B cell (primary cell): Measurements from ENCODE around the gene EGFL7. TPM values are rescaled to one million over a fixed set of nuclear protein-coding genes. Genes with fewer than 3 reads are reported as not detected.

Source experiments
- ATAC-seq: fragments of 200-7000 bp; cut with Tn5 transposase; one replicate; pipeline ENCODE4 v1.10.0; 2021; ENCODE audit warnings: low read depth, mild to moderate bottlenecking, moderate number of reproducible peaks, moderate library complexity
- CTCF ChIA-PET: fragments of 350-600 bp; sonication (Branson Sonifier 250); formaldehyde crosslinking; loops from one replicate; lab custom pipeline; 2021; ENCODE audit warnings: antibody characterized with exemption, inconsistent platforms; lab: Charles Lee
- POLR2A ChIA-PET: fragments of 350-600 bp; sonication (Branson Sonifier 250); formaldehyde crosslinking; loops from one replicate; lab custom pipeline; 2021; ENCODE audit warnings: antibody characterized with exemption; lab: Charles Lee
- DNase-seq: peaks from one replicate; pipeline ENCODE4 v3.0.0; 2013
- H2AFZ ChIP-seq: 2 replicates; pipeline ENCODE4 v1.6.1; 2012; ENCODE audit warnings: mild to moderate bottlenecking, low read depth, low read length; ENCODE audit not compliant: insufficient read depth, poor library complexity, severe bottlenecking
- H3K27ac ChIP-seq, 2 donors: 1 replicate in 1 of 2; 2 replicates in 1 of 2; pipeline ENCODE4 v1.5.1; 2012 to 2013; ENCODE audit warnings: low read length in 2 of 2, mild to moderate bottlenecking in 2 of 2, moderate library complexity in 1 of 2
- H3K27me3 ChIP-seq, 4 experiments: fragments of 200-600 bp in 1 of 4; sonication (generic) in 1 of 4; replicated peaks in 1 of 4; 1 replicate in 2 of 4; 2 replicates in 2 of 4; pipeline versions ENCODE4 v1.6.1 to v1.7.0; 2013 to 2016; ENCODE audit warnings: low read length in 3 of 4, mild to moderate bottlenecking in 2 of 4, mixed read lengths in 1 of 4, moderate library complexity in 1 of 4; ENCODE audit not compliant: insufficient read depth in 4 of 4, control insufficient read depth in 3 of 4; ENCODE audit errors: control extremely low read depth in 1 of 4
- H3K36me3 ChIP-seq, 2 experiments: replicated peaks in 1 of 2; 1 replicate in 1 of 2; 2 replicates in 1 of 2; pipeline versions ENCODE4 v1.6.1 to v1.7.1; 2013; ENCODE audit warnings: low read length in 1 of 2; ENCODE audit not compliant: insufficient read depth in 2 of 2, control insufficient read depth in 1 of 2; ENCODE audit errors: control extremely low read depth in 1 of 2, extremely low read depth in 1 of 2
- H3K4me1 ChIP-seq, 2 donors: fragments of 200-600 bp in 1 of 2; sonication (generic) in 1 of 2; 1 replicate in 1 of 2; 2 replicates in 1 of 2; pipeline versions ENCODE4 v1.5.1 to v1.6.1; 2013 to 2017; ENCODE audit warnings: low read length in 2 of 2; ENCODE audit not compliant: control insufficient read depth in 2 of 2, insufficient read depth in 2 of 2
- H3K4me2 ChIP-seq: replicated peaks from 2 replicates; pipeline ENCODE3; 2012; ENCODE audit warnings: mild to moderate bottlenecking, low read depth, low read length; ENCODE audit not compliant: poor library complexity, severe bottlenecking
- H3K4me3 ChIP-seq, 5 experiments: fragments of 200-600 bp in 1 of 5; sonication (generic) in 1 of 5; 1 replicate in 3 of 5; 2 replicates in 2 of 5; pipeline versions ENCODE4 v1.5.1 to v1.7.0; 2011 to 2016; ENCODE audit warnings: low read length in 4 of 5, mild to moderate bottlenecking in 4 of 5, low read depth in 2 of 5, control low read depth in 1 of 5, moderate library complexity in 1 of 5; ENCODE audit not compliant: insufficient read depth in 1 of 5; ENCODE audit errors: control extremely low read depth in 1 of 5, extremely low read depth in 1 of 5
- H3K79me2 ChIP-seq: fragments of 200-600 bp; sonication (generic); one replicate; pipeline ENCODE4 v1.6.0; 2016; ENCODE audit warnings: low read length; ENCODE audit not compliant: control insufficient read depth, insufficient read depth
- H3K9ac ChIP-seq: fragments of 200-600 bp; sonication (generic); 2 replicates; pipeline ENCODE4 v1.6.1; 2017; ENCODE audit warnings: mild to moderate bottlenecking, low read length, moderate library complexity
- H3K9me3 ChIP-seq, 3 donors: one replicate each; pipeline versions ENCODE4 v1.6.1 to v1.7.1; 2013; ENCODE audit warnings: low read length in 2 of 3; ENCODE audit not compliant: control insufficient read depth in 2 of 3, insufficient read depth in 1 of 3; ENCODE audit errors: control extremely low read depth in 1 of 3
- H4K20me1 ChIP-seq: 2 replicates; pipeline ENCODE4 v1.6.0; 2012; ENCODE audit warnings: mild to moderate bottlenecking, low read length; ENCODE audit not compliant: insufficient read depth, control insufficient read depth, poor library complexity, severe bottlenecking
- H3K27ac Mint-ChIP-seq: one replicate; pipeline ENCODE4 v1.8.0; 2021; ENCODE audit warnings: mixed read lengths
- H3K27me3 Mint-ChIP-seq: one replicate; pipeline ENCODE4 v1.8.0; 2021; ENCODE audit warnings: mixed read lengths
- H3K4me1 Mint-ChIP-seq: one replicate; pipeline ENCODE4 v1.8.0; 2021; ENCODE audit warnings: mixed read lengths
- H3K4me3 Mint-ChIP-seq: one replicate; pipeline ENCODE4 v1.8.0; 2021; ENCODE audit warnings: mixed read lengths
- H3K9me3 Mint-ChIP-seq: one replicate; pipeline ENCODE4 v1.8.0; 2022; ENCODE audit warnings: mixed read lengths; ENCODE audit not compliant: insufficient read depth
- CTCF ChIP-seq: fragments of 200-600 bp; IDR thresholded peaks from one replicate; pipeline ENCODE4 v1.8.0; 2022; ENCODE audit warnings: antibody characterized with exemption, mild to moderate bottlenecking
- EZH2 ChIP-seq: IDR thresholded peaks from 2 replicates; pipeline ENCODE4 v1.6.1; 2012; ENCODE audit warnings: borderline replicate concordance, low read depth, mild to moderate bottlenecking, moderate library complexity, low read length; ENCODE audit not compliant: insufficient read depth, poor library complexity, severe bottlenecking
- WGBS: methylation state at CpG from one replicate; pipeline ENCODE4 v1.1.5; 2013; ENCODE audit warnings: missing lambda C conversion rate; ENCODE audit not compliant: insufficient coverage; 5-methylcytosine and 5-hydroxymethylcytosine counted together
- intact Hi-C: fragments of 100-400 bp; cut with micrococcal nuclease; formaldehyde crosslinking; loops from one replicate; pipeline ENCODE4 v1.10.0; 2022
- polyA plus RNA-seq: library from polyadenylated mRNA; depleted of rRNA; stranded (reverse); fragments of >200 nt; gene quantifications from 2 replicates; pipeline ENCODE4 v1.2.3, GENCODE V29; 2012
- total RNA-seq, 2 donors: library from RNA; stranded (reverse); fragments of 120-200 nt in 1 of 2; gene quantifications; 1 replicate in 1 of 2; 2 replicates in 1 of 2; pipeline versions ENCODE4 v1.2.3 to v1.2.4, GENCODE V29; 2013 to 2022

Gene EGFL7
- total and polyA plus RNA-seq, 2 donors (not counting 1 experiment from before 2014, with no cell fraction given), result 0.34 TPM; not detected in 1

DNA sequence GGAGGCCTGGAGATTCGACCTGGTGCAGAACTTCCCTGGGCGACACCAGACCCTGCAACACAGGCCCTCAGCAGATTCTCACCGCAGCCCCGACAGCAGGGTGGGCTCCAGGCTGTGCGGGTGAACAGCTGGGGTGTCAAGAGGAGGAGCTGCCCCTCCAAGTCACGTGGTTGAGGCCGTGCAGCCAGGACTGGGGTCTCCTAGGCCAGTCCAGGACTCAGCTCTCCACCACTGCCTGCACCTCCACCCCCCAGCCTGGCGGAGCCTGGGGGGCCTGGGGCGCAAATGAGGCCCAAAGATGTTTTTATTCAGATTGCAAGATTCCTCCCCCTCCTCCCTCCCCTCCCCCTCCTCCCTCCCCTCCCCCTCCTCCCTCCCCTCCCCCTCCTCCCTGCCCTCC lies 33.8 kb downstream of the EGFL7 start:
- Mint-ChIP-seq H3K9me3 (no peaks in the 10 kb centered on the region), H3K27ac (no peak overlapping the region), H3K4me1 (peaks cover 22% of the 10 kb centered on the region), H3K4me3 (no peak overlapping the region), H3K27me3 (peaks cover 11% of the 10 kb centered on the region)
- ChIA-PET CTCF (interaction anchor here (1.4 kb wide), 1 partner anchor 25 kb away, joined by 5 read pairs; no protein-coding TSS in a partner anchor), POLR2A (interaction anchor here (0.5 kb wide), 1 partner anchor 25 kb away, joined by 15 read pairs; no protein-coding TSS in a partner anchor)
- no peaks in the 10 kb centered on the region for H4K20me1 ChIP-seq
- DNase-seq (no peak), ATAC-seq (no peak)
- H3K4me1 ChIP-seq, result peaks cover 21 to 37% of the 10 kb centered on the region in 2 donors
- TF ChIP-seq CTCF, result no peak
- no peak for TF ChIP-seq EZH2
- no peaks in the 10 kb centered on the region for H3K79me2 ChIP-seq
- peaks cover 0 to 34% (median 7%) of the 10 kb centered on the region in 4 experiments for H3K27me3 ChIP-seq
- 77% methylated on average over 7 of the region's 9 CpGs for WGBS
- intact Hi-C loops, result no loop called here
- no peak overlapping the region for H3K9ac ChIP-seq
- no peak overlapping the region for H2AFZ ChIP-seq
- no peak overlapping the region for H3K27ac ChIP-seq
- H3K4me2 ChIP-seq, result no peak overlapping the region
- H3K9me3 ChIP-seq, result peaks cover 0 to 4% (median 0%) of the 10 kb centered on the region in 3 donors
- H3K4me3 ChIP-seq, result no peak overlapping the region
- H3K36me3 ChIP-seq, result no peaks in the 10 kb centered on the region

- Histone ChIP-seq H3K27me3 (peaks cover 0 to 34% (median 7%) of the 10 kb centered on the region in 4 experiments), H3K9ac (no peak overlapping the region), H3K79me2 (no peaks in the 10 kb centered on the region), H4K20me1 (no peaks in the 10 kb centered on the region), H3K36me3 (no peaks in the 10 kb centered on the region), H3K4me1 (peaks cover 24 to 43% of the 10 kb centered on the region in 2 donors), H3K4me3 (no peak overlapping the region), H3K27ac (no peak overlapping the region), H2AFZ (no peak overlapping the region), H3K4me2 (no peak overlapping the region), H3K9me3 (peaks cover 0 to 4% (median 0%) of the 10 kb centered on the region in 3 donors)
- H3K4me1 Mint-ChIP-seq, result peaks cover 28% of the 10 kb centered on the region
- intact Hi-C loops, result no loop called here
- CTCF ChIA-PET, result interaction anchor here (1.4 kb wide), 1 partner anchor 25 kb away, joined by 5 read pairs; no protein-coding TSS in a partner anchor
- POLR2A ChIA-PET, result no interaction called here
- peak overlapping the region; percentile 50 for H3K27ac Mint-ChIP-seq
- H3K27me3 Mint-ChIP-seq, result peaks cover 11% of the 10 kb centered on the region
- 94% methylated on average over 23 of the region's 23 CpGs for WGBS
- ATAC-seq, result no peak
- no peak overlapping the region for H3K4me3 Mint-ChIP-seq
- no peaks in the 10 kb centered on the region for H3K9me3 Mint-ChIP-seq
- no peak for DNase-seq
- TF ChIP-seq CTCF, result no peak
- TF ChIP-seq EZH2, result no peak
These were observed 34.6 kb downstream of the EGFL7 start for GRCh38 chr9:136697146-136697820.
